Erythroblast (primary cell): ENCODE results near the gene SIK2.

ENCODE experiments used
- GATA1 ChIP-seq: IDR thresholded peaks from 2 replicates; pipeline ENCODE4 v1.6.1; 2011; ENCODE audit warnings: low read depth, mild to moderate bottlenecking, control low read depth, low read length, moderate library complexity
- POLR2A ChIP-seq: IDR thresholded peaks from 2 replicates; pipeline ENCODE4 v1.6.1; 2011; ENCODE audit warnings: mild to moderate bottlenecking, low read length

GRCh38 chr11:111627591-111627990 is 25.3 kb downstream of the SIK2 start:
- TF ChIP-seq POLR2A (no peak), GATA1 (no peak)
